Middle frontal gyrus (tissue), 1 donor: ENCODE data around the gene AKAP6.
"Not testable (repeated sequence)": the region's sequence is repeated elsewhere in the genome, so short reads cannot be mapped to it uniquely, and the experiment has no call there.

Source experiments
- DNase-seq: peaks from one replicate; pipeline ENCODE4 v3.0.0-alpha.2; 2015; ENCODE audit warnings: low spot score; ENCODE audit errors: extremely low spot score

Gene AKAP6

GRCh38 chr14:32571995-32572866, 243.1 kb downstream of the AKAP6 start:
- DNase-seq, result no peak

GRCh38 chr14:32572867-32573150, 243.7 kb downstream of the AKAP6 start:
- DNase-seq, result no peak

GRCh38 chr14:32574269-32574668, 245.2 kb downstream of the AKAP6 start:
- DNase-seq, result no peak

GRCh38 chr14:32576088-32576795, 247.1 kb downstream of the AKAP6 start:
- peak; percentile 73 for DNase-seq

GRCh38 chr14:32576977-32577376, 247.9 kb downstream of the AKAP6 start:
- no peak for DNase-seq

- no peak for DNase-seq
Observed at GRCh38 chr14:32578181-32578580, 249.1 kb downstream of the AKAP6 start.

GRCh38 chr14:32583427-32583826, 254.3 kb downstream of the AKAP6 start:
- DNase-seq, result not testable (repeated sequence)

- no peak for DNase-seq
Observed at GRCh38 chr14:32584079-32584478, 255.0 kb downstream of the AKAP6 start.

GRCh38 chr14:32587461-32587860, 258.4 kb downstream of the AKAP6 start:
- no peak for DNase-seq

- no peak for DNase-seq
Observed at GRCh38 chr14:32588448-32589320, 259.6 kb downstream of the AKAP6 start.

GRCh38 chr14:32590157-32590556, 261.1 kb downstream of the AKAP6 start:
- no peak for DNase-seq

- no peak for DNase-seq
Observed at GRCh38 chr14:32593290-32593942, 264.3 kb downstream of the AKAP6 start.

GRCh38 chr14:32594766-32595165, 265.7 kb downstream of the AKAP6 start:
- no peak for DNase-seq

GRCh38 chr14:32595497-32595896, 266.4 kb downstream of the AKAP6 start:
- no peak for DNase-seq

- no peak for DNase-seq
Observed at GRCh38 chr14:32596390-32596789, 267.3 kb downstream of the AKAP6 start.

GRCh38 chr14:32597771-32598170, 268.7 kb downstream of the AKAP6 start:
- no peak for DNase-seq

- DNase-seq, result no peak
Observed at GRCh38 chr14:32601069-32601468, 272.0 kb downstream of the AKAP6 start.

- no peak for DNase-seq
Observed at GRCh38 chr14:32601906-32602305, 272.8 kb downstream of the AKAP6 start.

- no peak for DNase-seq
Observed at GRCh38 chr14:32602699-32603098, 273.6 kb downstream of the AKAP6 start.

GRCh38 chr14:32603992-32604565, 275.0 kb downstream of the AKAP6 start:
- no peak for DNase-seq

GRCh38 chr14:32606301-32606700, 277.2 kb downstream of the AKAP6 start:
- DNase-seq, result no peak
